Measurements from ENCODE around the gene PTPRN2. TPM values are rescaled to one million over a fixed set of nuclear protein-coding genes. Genes with fewer than 3 reads are reported as not detected.
"Not testable (repeated sequence)": the region's sequence is repeated elsewhere in the genome, so short reads cannot be mapped to it uniquely, and the experiment has no call there.

PTPRN2 gene
- total RNA-seq, 1 experiment from 2014 or later: 1.2 TPM

GRCh38 chr7:157602581-157602980, 985.0 kb downstream of the PTPRN2 start:
- Histone ChIP-seq H3K27me3 (replicated peaks) (no peaks in the 10 kb centered on the region), H3K4me1 (replicated peaks) (no peaks in the 10 kb centered on the region), H3K36me3 (no peaks in the 10 kb centered on the region), H3K27ac (no peak overlapping the region), H3K4me3 (no peak overlapping the region), H3K9me3 (replicated peaks) (no peaks in the 10 kb centered on the region)
- DNase-seq (ENCODE audit: low read depth in 1 of 2, low spot score in 2 of 2): no peak

- Histone ChIP-seq H3K4me3 (no peak overlapping the region), H3K36me3 (no peaks in the 10 kb centered on the region), H3K27ac (no peak overlapping the region), H3K27me3 (replicated peaks) (no peaks in the 10 kb centered on the region), H3K4me1 (replicated peaks) (no peaks in the 10 kb centered on the region), H3K9me3 (replicated peaks) (no peaks in the 10 kb centered on the region)
- DNase-seq (ENCODE audit: low read depth in 1 of 2, low spot score in 2 of 2): no peak
These were observed 985.5 kb downstream of the PTPRN2 start for GRCh38 chr7:157602156-157602555.

GRCh38 chr7:157601530-157601929, 986.1 kb downstream of the PTPRN2 start:
- no peak overlapping the region for H3K4me3 ChIP-seq
- DNase-seq (ENCODE audit: low read depth in 1 of 2, low spot score in 2 of 2): no peak
- H3K9me3 ChIP-seq (replicated peaks): no peaks in the 10 kb centered on the region

GRCh38 chr7:157599491-157599890, 988.1 kb downstream of the PTPRN2 start:
- no peak overlapping the region for H3K4me3 ChIP-seq
- H3K27me3 ChIP-seq (replicated peaks): no peaks in the 10 kb centered on the region
- H3K27ac ChIP-seq: no peak overlapping the region
- no peaks in the 10 kb centered on the region for H3K4me1 ChIP-seq (replicated peaks)
- H3K36me3 ChIP-seq: no peaks in the 10 kb centered on the region
- DNase-seq (ENCODE audit: low read depth in 1 of 2, low spot score in 2 of 2): no peak
- no peaks in the 10 kb centered on the region for H3K9me3 ChIP-seq (replicated peaks)

More at GRCh38 chr7:157601530-157601929, 986.1 kb downstream of the PTPRN2 start:
- no peak overlapping the region for H3K27ac ChIP-seq
- H3K36me3 ChIP-seq: no peaks in the 10 kb centered on the region
- no peaks in the 10 kb centered on the region for H3K4me1 ChIP-seq (replicated peaks)
- H3K27me3 ChIP-seq (replicated peaks): no peaks in the 10 kb centered on the region

GRCh38 chr7:157597562-157597961, 990.1 kb downstream of the PTPRN2 start:
- no peaks in the 10 kb centered on the region for H3K27me3 ChIP-seq (replicated peaks)
- H3K9me3 ChIP-seq (replicated peaks): no peaks in the 10 kb centered on the region
- no peaks in the 10 kb centered on the region for H3K4me1 ChIP-seq (replicated peaks)
- no peaks in the 10 kb centered on the region for H3K36me3 ChIP-seq
- no peak overlapping the region for H3K4me3 ChIP-seq
- DNase-seq (ENCODE audit: low read depth in 1 of 2, low spot score in 2 of 2): no peak
- H3K27ac ChIP-seq: no peak overlapping the region

- no peak for DNase-seq (ENCODE audit: low read depth in 1 of 2, low spot score in 2 of 2)
- no peak overlapping the region for H3K27ac ChIP-seq
- no peak overlapping the region for H3K4me3 ChIP-seq
- H3K27me3 ChIP-seq (replicated peaks): no peaks in the 10 kb centered on the region
- no peaks in the 10 kb centered on the region for H3K4me1 ChIP-seq (replicated peaks)
- no peaks in the 10 kb centered on the region for H3K36me3 ChIP-seq
- no peaks in the 10 kb centered on the region for H3K9me3 ChIP-seq (replicated peaks)
These were observed 990.7 kb downstream of the PTPRN2 start for GRCh38 chr7:157596881-157597280.

- DNase-seq (ENCODE audit: low read depth in 1 of 2, low spot score in 2 of 2): no peak
- no peaks in the 10 kb centered on the region for H3K36me3 ChIP-seq
These were observed 991.2 kb downstream of the PTPRN2 start for GRCh38 chr7:157596471-157596870.

GRCh38 chr7:157596026-157596425, 991.6 kb downstream of the PTPRN2 start:
- no peaks in the 10 kb centered on the region for H3K4me1 ChIP-seq (replicated peaks)
- DNase-seq (ENCODE audit: low read depth in 1 of 2, low spot score in 2 of 2): no peak
- no peaks in the 10 kb centered on the region for H3K27me3 ChIP-seq (replicated peaks)
- H3K27ac ChIP-seq: no peak overlapping the region
- no peaks in the 10 kb centered on the region for H3K9me3 ChIP-seq (replicated peaks)
- H3K4me3 ChIP-seq: no peak overlapping the region
- no peaks in the 10 kb centered on the region for H3K36me3 ChIP-seq

More at GRCh38 chr7:157596471-157596870, 991.2 kb downstream of the PTPRN2 start:
- no peaks in the 10 kb centered on the region for H3K27me3 ChIP-seq (replicated peaks)
- no peaks in the 10 kb centered on the region for H3K4me1 ChIP-seq (replicated peaks)
- no peak overlapping the region for H3K27ac ChIP-seq
- no peaks in the 10 kb centered on the region for H3K9me3 ChIP-seq (replicated peaks)
- H3K4me3 ChIP-seq: no peak overlapping the region

- no peaks in the 10 kb centered on the region for H3K36me3 ChIP-seq
- no peaks in the 10 kb centered on the region for H3K9me3 ChIP-seq (replicated peaks)
- no peak for DNase-seq (ENCODE audit: low read depth in 1 of 2, low spot score in 2 of 2)
- H3K4me1 ChIP-seq (replicated peaks): no peaks in the 10 kb centered on the region
- no peaks in the 10 kb centered on the region for H3K27me3 ChIP-seq (replicated peaks)
- H3K27ac ChIP-seq: no peak overlapping the region
- H3K4me3 ChIP-seq: no peak overlapping the region
These were observed 992.4 kb downstream of the PTPRN2 start for GRCh38 chr7:157595086-157595855.

- H3K36me3 ChIP-seq: no peaks in the 10 kb centered on the region
- no peak for DNase-seq (ENCODE audit: low read depth in 1 of 2, low spot score in 2 of 2)
- H3K9me3 ChIP-seq (replicated peaks): no peaks in the 10 kb centered on the region
- H3K4me1 ChIP-seq (replicated peaks): no peaks in the 10 kb centered on the region
- no peaks in the 10 kb centered on the region for H3K27me3 ChIP-seq (replicated peaks)
- no peak overlapping the region for H3K4me3 ChIP-seq
- no peak overlapping the region for H3K27ac ChIP-seq
These were observed 993.3 kb downstream of the PTPRN2 start for GRCh38 chr7:157594306-157594705.

- Histone ChIP-seq H3K36me3 (no peaks in the 10 kb centered on the region), H3K9me3 (replicated peaks) (no peaks in the 10 kb centered on the region), H3K27me3 (replicated peaks) (no peaks in the 10 kb centered on the region), H3K27ac (no peak overlapping the region), H3K4me1 (replicated peaks) (no peaks in the 10 kb centered on the region), H3K4me3 (no peak overlapping the region)
- DNase-seq (ENCODE audit: low read depth in 1 of 2, low spot score in 2 of 2): no peak
These were observed 994.1 kb downstream of the PTPRN2 start for GRCh38 chr7:157593541-157593940.

GRCh38 chr7:157592636-157593320, 994.8 kb downstream of the PTPRN2 start:
- DNase-seq (ENCODE audit: low read depth in 1 of 2, low spot score in 2 of 2); H3K4me3 ChIP-seq; H3K4me1 ChIP-seq (replicated peaks); H3K27ac ChIP-seq; H3K36me3 ChIP-seq; H3K9me3 ChIP-seq (replicated peaks); H3K27me3 ChIP-seq (replicated peaks): not testable (repeated sequence)

- H3K36me3 ChIP-seq: no peaks in the 10 kb centered on the region
- no peak overlapping the region for H3K4me3 ChIP-seq
- no peak overlapping the region for H3K27ac ChIP-seq
- no peak for DNase-seq (ENCODE audit: low read depth in 1 of 2, low spot score in 2 of 2)
- H3K27me3 ChIP-seq (replicated peaks): no peaks in the 10 kb centered on the region
- no peaks in the 10 kb centered on the region for H3K9me3 ChIP-seq (replicated peaks)
- H3K4me1 ChIP-seq (replicated peaks): no peaks in the 10 kb centered on the region
These were observed 997.1 kb downstream of the PTPRN2 start for GRCh38 chr7:157590526-157590925.

GRCh38 chr7:157589680-157590079, 997.9 kb downstream of the PTPRN2 start:
- no peaks in the 10 kb centered on the region for H3K9me3 ChIP-seq (replicated peaks)
- no peak for DNase-seq (ENCODE audit: low read depth in 1 of 2, low spot score in 2 of 2)
- H3K4me3 ChIP-seq: no peak overlapping the region
- H3K27ac ChIP-seq: no peak overlapping the region
- no peaks in the 10 kb centered on the region for H3K27me3 ChIP-seq (replicated peaks)
- no peaks in the 10 kb centered on the region for H3K4me1 ChIP-seq (replicated peaks)
- no peaks in the 10 kb centered on the region for H3K36me3 ChIP-seq
